ENCODE measurements around the gene BDP1.
"Not testable (repeated sequence)": the region's sequence is repeated elsewhere in the genome, so short reads cannot be mapped to it uniquely, and the experiment has no call there.

Gene BDP1

DNA sequence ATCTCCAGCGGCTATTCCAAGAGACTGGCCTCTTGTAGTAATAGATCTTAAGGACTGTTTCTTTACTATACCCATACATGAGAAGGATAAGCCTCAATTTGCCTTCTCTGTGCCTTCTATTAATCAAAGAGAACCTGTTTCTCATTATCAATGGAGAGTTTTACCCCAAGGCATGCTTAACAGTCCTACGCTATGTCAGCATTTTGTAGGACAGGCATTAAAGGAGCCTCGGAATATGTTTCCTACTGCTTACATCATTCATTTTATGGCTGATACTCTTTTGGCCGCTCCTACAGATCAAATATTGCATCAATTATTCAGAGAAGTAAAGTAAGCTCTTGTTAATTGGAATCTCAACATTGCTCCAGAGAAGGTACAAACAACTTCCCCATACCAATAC, 120.1 kb downstream of the BDP1 start:
- not testable (repeated sequence) for DNase-seq

DNA sequence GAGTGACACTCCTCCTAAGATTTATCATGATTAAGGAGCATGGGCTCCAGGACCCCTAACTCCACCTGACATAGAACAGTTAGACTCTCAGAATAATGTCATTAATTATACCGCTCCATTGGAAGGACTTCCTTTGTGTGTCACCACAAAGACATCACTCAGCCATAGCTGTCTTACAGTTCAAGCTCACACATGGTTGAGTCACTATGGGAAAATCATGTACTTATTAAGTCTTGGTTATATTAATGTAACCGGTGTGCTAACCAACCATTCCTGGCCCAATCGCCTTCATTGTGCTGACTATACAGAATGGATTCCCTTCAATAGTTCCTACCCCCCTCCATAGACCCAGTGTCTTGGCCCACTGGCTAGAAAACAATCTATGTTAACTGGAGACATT, 120.8 kb downstream of the BDP1 start:
- DNase-seq = no peak

- DNase-seq = not testable (repeated sequence)
These were observed 122.4 kb downstream of the BDP1 start for GRCh38 chr5:71577839-71578238.

DNA sequence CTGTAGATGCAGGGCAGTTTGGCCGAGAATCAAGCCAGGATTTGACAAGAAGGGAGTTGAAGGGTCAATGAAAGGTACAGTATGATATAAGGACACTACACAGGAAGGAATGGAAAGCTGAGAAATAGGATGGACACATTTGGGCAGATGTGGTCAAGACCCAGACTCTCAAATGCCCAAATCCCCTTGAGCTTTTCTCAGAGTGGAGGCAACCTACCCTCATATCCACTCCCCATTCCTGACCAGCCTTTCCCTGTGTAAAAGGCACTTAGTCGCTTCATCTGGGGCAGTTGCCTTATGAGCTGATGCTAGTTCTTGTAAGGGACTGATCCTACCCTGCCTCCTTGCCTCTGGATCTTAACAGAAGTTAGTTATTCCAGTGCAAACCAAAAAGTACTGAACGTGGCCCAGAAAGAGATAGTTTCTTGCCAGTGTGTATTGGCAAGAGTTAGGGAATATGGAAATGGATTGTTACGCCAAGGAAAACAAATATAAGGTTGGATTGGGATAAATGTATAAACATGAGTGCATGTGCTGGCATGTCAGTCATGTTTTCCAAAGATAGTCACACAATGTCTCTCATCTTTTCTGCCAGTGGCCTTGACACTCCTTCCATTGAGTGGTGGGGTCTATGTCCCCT, 127.6 kb downstream of the BDP1 start:
- DNase-seq = no peak

DNA sequence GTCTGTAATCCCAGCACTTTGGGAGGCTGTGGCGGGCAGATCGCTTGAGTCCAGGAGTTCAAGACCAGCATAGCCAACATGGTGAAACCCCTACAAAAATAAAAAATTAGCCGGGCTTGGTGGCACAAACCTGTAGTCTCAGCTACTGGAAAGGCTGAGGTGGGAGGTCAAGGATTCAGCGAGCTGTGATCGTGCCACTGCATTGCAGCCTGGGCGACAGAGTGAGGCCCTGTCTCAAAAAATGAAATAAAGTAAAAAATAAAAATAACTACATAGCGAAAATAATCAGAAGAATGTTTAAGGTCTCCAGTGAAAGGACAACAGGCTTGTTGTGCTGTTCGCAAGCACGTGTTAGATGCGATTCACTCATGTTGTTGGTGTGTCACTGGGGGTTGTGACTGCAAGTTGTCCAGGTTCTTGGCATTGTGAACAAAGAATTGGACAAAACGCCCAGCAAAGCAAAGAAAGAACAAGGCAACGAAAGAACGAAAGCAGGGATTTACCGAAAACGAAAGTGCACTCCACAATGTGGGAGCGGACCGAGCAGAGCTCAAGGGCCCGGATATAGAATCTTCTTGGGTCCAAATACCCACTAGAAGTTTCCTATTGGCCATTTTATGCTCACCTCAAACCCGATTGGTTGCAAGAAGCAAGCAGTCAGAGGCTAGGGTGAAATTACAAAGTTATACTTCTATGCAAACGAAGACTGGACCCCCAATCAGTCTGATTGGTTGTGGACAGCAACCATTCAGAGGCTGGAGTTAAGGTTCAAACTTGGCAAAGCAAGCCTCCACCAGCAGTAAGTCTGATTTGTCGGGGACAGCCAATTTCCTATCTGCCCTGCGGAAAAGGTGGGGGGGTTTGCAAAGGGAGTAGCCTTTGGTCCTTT, 130.8 kb downstream of the BDP1 start:
- peak; percentile 41 for DNase-seq

DNA sequence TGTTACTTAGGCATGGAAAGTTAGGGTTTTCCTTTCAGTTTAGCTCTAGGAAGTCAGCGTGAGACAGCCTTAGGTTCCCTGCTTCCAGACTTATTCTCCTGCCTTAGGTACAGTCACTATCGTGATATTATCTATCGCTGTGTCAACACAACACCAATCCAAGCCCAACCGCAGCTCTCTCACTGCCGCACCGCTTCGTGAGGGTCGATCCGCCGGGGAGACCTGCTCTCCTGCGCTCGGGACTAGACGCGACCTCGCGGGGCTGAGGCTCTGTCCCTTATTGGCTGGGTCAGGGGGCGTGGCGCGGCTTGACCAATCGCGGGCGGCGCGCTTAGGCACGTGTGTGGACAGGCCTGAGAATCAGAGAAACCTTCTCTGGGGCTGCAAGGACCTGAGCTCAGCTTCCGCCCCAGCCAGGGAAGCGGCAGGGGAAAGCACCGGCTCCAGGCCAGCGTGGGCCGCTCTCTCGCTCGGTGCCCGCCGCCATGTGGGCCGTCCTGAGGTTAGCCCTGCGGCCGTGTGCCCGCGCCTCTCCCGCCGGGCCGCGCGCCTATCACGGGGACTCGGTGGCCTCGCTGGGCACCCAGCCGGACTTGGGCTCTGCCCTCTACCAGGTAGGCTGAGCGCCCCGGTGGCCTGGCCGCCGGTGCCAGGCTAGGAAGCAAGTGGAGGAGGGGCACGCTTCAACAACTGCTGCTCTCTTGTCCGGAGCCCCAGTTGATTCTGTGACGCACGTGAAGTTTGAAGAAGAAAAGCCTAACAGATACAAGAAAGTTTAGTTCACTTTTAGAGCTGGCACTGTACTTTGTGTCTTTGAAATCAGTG, 131.7 kb downstream of the BDP1 start, which contains the start of gene MCCC2:
MCCC2 (plus strand) TSS at position 400 of the 825 bp plus-strand sequence; CDS start at position 486, 86 bp downstream.
- DNase-seq = peak; percentile 97

DNA sequence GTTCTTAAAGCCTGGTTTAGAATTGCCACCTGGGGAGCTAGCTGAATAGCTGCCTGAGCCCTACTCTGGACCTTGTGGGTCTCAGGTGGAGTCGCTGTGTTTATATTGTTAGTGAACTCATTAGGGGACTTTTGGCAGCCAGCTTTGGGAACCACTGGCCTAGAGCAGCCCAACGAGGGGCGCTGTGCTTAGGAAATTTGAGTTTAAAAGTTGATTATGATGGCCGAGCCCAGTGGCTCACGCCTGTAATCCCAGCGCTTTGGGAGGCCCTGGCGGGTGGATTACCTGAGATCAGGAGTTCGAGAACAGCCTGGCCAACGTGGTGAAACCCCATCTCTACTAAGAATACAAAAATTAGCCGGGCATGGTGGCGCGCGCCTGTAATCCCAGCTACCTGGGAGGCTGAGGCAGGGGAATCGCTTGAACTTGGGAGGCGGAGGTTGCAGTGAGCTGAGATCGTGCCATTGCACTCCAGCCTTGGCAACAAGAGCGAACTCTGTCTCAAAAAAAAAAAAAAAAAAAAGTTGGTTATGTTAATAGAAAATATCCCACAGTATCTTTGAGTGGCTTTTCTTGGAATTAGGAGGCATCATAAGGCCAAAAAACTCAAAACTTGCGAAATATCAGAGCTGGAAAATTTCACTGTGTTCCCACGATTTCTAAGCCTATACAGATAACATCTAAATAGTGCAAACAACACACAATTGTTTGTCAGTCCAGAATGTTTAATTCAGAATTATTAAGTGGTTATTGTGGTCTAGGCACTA, 132.5 kb downstream of the BDP1 start:
- DNase-seq = no peak

DNA sequence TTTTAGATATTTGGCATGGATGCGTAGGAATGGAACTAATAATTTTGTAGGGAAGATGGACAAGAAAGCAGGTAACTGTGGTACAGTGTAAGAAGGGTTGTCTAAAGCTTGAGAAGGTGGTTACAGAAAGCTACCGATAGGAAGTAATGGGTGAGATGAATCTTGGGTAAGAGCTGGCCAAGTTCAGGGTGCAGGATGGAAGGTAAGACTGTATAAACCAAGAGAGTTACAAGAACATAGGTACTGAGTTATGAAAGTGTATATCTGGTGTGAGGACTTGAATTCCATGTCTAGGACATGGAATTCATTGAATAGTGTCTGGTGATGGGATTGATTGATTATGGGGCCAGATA, 133.1 kb downstream of the BDP1 start:
- DNase-seq = no peak

DNA sequence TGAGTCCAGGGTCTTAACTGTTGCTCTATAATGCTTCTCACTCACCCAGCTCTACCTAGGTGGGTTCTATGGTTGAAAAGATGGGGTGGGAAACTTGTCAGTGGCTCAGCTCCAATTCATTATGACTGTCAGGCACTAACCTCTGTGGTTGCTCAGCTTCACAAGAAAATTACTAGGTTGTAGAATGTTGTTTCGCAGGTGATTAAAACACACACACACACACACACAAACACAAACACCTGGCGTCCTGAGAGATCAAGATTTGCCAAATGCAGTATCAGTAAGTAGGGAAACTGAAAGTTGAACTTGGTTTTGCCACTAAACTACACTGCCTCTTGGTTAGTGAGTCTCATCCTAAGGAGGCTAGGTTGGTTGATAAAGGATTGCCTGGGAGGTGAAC, 134.5 kb downstream of the BDP1 start:
- no peak for DNase-seq

GRCh38 chr5:71591100-71591499, 135.6 kb downstream of the BDP1 start:
- no peak for DNase-seq

GRCh38 chr5:71596169-71596568, 140.7 kb downstream of the BDP1 start:
- no peak for DNase-seq

GRCh38 chr5:71597001-71597400, 141.6 kb downstream of the BDP1 start:
- no peak for DNase-seq

DNA sequence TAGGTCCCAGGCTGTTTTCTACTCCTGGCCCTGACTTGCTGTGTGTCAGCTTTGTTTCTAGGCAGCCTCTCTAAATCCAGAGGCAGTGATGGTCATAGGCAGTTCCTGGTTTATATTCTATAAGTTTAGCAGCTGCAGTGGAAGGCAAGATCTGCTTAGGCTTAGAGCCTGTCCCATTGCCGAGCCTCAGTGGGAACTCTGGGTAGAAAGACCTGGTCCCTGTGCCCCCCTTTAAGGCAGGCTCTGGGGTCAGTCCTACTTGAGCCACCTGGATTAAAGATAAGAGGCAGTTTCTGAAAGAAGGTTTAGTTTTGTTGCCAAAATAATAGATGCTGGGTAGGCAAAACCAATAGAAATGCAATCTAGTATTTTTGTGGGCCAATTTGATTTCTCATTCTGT, 145.3 kb downstream of the BDP1 start:
- DNase-seq = no peak

DNA sequence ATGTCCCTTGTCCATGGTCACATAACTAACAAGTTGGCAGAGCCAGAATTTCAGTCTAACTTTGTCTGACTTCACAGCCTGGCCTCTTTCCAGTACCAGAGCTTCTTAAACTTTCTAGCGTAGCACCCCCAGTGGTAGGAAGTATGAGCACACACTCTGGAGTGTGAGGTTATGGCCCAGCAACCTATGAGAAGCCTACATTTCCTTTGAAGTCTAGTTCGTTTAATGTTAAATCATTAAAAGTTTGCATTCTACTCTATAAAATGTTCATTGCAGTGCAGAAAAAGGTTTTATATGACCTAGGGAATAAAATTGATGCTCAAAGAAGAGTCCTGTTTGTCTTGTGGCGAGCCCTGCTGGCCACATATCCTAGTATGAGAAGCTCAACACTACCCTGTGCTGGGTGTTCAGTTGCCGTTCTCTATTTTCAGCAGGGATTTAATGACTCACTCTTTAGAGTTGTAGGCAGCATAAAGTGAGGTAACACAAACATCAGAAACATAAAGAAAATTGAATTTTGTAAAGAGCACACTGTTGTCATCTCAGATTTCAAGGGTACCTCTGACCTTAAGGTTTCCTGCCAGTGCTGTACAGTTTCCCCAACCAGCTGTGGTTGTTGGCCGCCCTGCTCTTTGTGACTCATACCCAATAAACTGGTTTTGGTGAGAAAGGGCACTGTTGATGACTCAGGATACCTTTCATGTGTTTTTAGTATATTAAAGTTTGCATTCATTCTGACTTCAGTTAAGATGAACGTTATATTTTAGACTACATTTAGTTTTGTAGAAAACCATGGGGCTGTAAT, 146.0 kb downstream of the BDP1 start:
- peak; percentile 76 for DNase-seq

GRCh38 chr5:71609916-71610315, 154.5 kb downstream of the BDP1 start:
- peak; percentile 10 for DNase-seq

- DNase-seq = no peak
These were observed 160.4 kb downstream of the BDP1 start for GRCh38 chr5:71615809-71616208.

Measured in CD4-positive, alpha-beta T cell treated with Interleukin-10 for 1 hour (primary cell).